GOT3 (cell line): Measurements from ENCODE around the gene SHC2.
"Not testable (repeated sequence)": the region's sequence is repeated elsewhere in the genome, so short reads cannot be mapped to it uniquely, and the experiment has no call there.

Experiments
- DNase-seq: peaks from one replicate; lab custom pipeline; 2025; ENCODE audit warnings: mixed read lengths; lab: John Stamatoyannopoulos, UW

SHC2 gene

DNA sequence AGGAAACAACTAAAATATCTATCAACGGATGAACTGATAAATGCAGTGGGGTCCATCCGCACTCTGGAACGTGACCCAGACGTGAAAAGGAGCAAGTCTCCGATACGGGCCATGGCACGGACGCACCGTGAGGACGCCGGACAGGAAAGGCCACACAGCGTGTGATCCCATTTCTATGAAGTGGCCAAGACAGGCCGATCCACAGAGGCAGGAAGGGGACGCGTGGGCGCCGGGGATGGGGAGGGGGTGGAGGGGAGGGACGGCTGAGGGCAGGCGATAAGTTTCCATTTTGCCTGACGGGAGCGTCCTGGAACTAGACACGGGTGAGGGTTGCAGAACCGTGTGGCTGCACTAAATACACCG is 13.8 kb downstream of the SHC2 start:
- DNase-seq, result no peak

DNA sequence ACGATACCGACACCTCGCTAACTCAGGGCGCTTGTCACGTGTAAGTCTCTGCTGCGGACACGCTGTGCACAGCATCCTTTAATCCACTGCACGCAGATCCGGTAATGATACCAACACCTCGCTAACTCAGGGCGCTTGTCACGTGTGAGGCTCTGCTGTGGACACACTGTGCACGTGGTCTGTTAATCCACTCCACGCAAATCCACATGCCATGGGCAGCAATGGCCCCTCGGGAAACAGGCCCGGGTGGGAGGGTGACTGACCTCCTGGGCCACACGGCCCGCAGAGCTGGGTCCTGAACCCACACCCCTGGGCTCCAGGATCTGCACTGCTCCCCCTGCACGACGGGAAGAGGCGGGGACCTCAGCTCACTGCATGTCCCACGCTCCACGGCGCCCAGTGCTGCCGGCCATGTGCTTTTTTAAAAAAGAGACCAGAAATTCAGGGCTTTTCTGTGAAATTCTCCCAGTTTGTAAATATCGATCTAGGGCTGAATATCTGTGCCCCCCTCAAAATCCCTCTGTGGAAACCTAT is 16.1 kb downstream of the SHC2 start:
- no peak for DNase-seq

DNA sequence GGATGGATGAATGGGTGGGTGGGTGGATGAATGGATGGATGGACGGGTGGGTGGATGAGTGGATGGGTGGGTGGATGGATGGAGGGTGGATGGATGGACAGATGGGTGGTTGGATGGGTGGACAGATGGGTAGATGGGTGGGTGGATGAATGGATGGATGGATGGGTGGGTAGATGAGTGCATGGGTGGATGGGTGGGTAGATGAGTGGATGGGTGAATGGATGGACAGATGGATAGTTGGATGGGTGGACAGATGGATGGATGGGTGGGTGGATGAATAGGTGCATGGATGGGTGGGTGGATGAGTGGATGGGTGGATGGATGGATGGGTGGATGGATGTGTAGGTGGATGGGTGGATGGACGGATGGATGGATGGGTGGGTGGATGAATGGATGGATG is 17.8 kb downstream of the SHC2 start:
- no peak for DNase-seq

DNA sequence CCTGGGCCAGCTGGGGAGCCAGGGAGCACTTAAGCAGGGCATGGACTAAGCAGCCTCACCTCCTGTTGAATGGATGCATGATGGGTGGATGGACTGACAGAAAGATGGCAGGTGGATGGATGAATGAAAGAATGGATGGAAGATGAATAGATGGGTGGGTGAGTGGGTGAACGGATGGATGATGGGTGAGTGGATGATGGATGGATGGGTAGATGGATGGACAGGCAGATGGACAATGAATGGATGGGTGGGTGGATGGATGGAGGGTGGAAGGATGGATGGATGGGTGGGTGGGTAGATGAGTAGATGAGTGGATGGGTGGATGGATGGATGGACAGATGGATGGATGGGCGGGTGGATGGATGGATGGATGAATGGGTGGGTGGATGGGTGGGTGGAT is 18.7 kb downstream of the SHC2 start:
- DNase-seq, result no peak

DNA sequence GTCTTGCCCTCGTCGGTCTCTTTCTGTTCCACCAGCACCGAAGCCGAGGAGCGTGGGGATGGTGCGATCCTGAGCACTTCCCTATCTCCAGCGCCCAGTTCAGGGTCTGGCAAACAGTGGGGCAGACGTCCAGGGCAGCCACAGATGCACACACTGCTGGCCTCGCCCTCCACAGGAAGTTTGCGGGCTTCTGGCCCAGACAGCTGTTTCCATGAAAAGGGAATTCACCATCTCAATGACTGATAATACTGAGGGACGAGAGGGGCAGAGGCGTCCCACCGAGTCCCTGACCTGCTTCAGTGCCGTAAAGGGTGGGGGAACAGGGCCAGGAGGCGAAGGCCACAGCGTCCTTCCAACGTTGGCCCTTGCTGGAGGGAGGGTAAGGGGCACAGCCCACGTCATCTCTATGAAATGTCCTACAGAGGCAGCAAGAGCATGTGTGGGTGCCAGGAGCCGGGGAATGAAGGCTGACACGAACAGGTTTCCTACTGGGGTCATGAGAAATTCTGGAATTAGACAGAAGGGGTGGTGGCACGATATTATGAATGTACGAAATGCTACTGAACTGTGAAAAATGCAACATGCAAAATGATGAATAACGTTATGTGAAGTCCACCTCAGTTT is 19.5 kb downstream of the SHC2 start:
- no peak for DNase-seq

DNA sequence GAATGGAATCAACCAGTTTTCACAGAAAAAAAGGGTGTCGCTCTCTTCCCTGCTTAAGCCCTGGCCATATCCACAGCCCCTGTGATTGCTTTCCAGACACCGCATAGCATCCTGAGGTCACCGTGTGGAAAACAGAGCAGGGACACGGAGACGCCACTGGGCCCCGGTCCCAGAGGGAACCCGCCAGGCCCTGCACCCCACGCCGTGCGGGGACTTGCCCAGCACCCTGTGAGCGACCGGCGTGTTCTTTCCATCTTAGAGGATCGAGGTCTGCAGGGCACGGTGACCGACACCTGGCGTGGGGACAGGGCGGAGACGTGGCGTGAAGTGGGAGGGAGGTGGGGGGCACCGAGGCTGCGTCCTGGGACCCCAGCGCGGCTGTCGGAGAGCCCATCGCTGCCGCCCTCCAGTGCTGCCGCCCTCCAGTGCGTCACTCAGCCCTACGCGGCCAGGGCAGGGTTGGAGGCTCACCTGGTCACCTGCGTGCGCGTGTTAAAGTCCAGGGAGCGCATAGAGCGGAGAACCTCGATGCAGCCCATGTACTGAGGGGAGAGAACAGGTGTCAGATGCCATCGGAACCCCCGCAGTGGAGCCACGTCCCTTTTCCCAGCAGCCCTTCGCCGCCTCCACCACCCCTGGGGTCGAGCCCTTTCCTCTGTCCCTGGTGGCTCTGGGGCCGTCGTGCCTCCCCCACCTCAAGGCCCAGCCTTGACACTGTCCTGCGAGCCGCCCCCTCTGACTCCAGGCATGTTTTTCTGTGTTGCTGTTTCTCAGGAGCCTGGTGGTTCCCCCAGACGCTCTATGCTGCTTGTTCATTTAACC is 20.2 kb downstream of the SHC2 start:
- no peak for DNase-seq

DNA sequence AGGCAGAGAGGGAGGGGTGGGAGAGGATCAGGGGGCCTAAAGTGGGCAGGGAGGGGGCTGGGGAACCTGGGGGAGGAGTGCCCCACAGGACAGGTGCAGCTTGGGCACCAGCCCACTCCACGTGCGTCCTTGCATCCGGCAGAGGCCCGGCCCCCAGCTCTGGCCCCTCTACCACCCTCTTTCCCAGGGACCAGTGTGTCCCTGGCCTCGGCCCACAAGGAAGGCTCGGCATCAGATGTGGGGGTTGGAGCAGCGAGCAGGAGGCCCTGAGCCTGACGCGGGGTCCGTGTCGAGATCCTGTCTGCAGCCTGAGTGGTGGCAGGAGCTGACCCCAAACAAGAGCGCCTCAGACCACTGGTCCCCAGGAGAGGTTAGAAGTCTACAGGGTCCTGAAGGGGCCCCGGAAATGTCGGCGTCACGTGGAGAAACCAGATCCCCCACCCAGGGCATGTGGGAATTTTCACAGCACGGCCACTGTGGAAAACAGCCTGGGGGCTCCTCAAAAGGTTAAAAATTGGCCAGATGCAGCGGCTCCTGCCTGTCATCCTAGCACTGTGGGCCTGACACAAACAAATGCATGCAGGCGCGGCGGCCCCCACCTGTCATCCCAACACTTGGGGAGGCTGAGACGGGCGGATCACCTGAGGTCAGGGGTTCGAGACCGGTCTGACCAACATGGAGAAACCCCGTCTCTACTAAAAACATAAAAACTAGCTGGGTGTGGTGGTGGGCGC is 21.5 kb downstream of the SHC2 start:
- no peak for DNase-seq

DNA sequence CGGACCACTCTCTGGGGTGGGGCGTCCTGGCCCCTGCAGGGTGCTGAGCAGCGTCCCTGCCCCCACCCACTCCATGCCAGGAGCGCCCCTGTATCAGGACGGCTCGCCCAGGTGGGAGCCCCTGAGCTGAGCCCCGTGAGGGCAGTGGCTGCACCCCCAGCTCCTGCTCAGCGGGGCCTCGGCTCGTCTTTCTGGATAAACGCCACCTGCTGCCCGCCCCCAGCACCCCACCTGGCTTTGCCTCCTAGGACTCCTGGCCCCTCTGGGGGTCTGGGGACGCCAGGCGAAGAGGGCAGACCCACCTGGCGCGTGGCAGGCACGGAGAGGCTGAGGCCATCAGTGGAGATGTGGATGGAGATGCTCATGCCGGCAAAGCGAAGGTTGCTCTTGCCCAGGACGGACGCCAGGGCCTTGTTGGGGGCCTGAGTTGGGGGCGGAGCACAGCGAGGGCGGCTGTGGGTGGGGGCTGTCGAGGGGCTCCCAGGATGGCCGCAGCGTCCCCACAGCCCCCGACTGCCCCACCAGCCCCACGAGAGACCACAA is 22.3 kb downstream of the SHC2 start:
- no peak for DNase-seq

DNA sequence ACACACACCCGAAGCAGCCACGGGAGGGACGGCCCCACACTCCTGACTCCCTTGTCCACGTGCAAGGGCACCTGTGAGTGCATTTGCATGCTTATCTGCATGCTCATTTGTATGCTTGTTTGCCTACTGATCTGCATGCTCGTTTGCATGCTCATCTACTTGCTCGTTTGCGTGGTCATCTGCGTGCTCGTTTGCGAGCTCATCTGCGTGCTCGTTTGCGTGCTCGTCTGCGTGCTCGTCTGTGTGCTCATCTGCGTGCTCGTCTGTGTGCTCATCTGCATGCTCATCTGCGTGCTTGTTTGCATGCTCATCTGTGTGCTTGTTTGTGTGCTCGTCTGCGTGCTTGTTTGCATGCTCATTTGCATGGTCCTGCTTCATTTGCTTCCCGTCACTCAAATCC is 23.8 kb downstream of the SHC2 start:
- no peak for DNase-seq

DNA sequence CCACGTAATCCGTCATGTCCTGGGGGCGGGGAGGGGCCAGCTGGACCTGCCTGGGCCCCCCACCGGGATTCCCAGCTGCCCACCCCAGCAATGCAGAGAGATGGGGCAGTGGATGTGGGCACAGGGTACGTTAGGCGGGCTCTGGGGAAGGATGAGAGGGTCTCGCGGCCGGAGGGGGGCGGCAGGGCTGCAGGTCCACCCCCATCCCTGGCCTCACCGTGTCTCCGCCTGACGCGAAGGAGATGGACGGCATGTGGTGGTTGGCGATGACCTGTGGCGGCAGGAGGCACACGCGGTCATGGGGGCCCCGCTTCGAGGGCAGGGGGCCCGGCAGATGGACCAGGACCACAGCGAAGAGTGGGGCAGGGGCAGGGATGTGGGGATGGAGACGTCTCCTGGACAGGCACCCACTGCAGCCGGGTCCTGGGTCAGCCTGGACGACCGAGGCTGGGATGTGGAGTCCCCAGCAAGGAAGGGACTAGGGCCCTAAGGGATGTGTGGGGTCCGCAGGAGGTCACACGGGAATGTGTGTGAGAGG is 24.4 kb downstream of the SHC2 start:
- DNase-seq, result no peak

DNA sequence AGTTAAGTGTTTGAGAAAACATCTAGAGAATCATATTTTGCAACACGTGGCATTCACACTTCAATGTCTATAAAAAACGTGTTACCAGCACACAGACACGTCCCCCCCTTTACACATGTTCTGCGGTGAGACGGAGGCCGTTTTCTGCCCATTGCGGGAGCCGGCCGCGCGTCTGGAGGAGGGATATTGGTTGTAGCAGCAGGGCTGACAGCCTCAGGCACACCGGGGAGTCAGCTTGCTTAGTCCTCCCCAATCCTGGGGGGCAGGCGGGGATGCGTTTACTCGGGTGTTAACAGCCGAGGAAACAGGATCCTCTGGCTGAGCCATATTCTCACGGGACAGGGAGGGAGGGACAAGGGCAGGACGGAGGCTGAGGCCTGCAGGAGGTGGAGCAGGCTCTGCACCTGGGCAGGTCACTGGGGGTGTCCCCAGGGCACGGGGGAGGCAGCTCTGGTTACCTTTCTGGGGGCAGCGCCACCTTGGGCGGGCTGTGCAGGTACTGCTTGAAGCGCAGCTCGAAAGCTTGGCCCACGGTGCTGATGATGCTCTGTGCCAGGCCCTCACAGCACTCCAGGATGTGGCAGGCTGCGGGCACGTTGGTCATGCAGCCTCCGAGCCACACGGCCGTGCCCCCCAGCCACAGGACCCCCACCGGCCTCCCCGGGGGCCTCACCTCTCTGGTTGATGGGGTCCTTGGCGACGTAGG is 25.0 kb downstream of the SHC2 start:
- DNase-seq, result no peak

DNA sequence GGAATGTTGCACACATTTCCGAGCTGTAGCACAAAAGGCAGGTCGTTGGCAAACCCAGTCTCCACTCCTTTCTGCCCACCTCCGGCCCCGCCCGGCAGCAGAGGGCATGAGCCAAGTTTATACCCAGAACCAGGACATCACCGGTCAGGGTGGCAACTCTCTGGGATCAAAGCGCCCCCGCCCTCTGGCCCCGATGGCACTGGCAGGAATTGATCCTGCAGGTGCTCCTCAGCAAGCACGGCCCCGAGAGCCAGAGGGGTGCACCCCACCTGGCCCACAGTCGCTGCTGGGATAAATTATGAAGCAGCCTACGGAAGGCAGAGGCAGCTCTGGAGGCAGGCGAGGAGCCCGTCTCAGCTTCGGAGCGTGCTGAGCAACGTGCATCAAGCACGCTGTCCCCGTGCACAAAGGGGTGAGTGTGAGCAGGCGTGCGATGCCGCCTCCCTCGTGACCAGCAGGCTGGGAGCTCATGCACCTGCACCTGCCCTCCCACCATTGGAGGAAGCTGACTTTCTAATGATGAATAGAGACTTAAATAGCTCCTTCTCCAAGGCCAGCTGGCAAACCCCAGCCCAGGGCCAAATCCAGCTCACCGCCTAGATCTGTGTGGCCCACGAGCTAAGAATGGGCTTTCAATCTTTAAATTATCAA is 25.7 kb downstream of the SHC2 start:
- no peak for DNase-seq

DNA sequence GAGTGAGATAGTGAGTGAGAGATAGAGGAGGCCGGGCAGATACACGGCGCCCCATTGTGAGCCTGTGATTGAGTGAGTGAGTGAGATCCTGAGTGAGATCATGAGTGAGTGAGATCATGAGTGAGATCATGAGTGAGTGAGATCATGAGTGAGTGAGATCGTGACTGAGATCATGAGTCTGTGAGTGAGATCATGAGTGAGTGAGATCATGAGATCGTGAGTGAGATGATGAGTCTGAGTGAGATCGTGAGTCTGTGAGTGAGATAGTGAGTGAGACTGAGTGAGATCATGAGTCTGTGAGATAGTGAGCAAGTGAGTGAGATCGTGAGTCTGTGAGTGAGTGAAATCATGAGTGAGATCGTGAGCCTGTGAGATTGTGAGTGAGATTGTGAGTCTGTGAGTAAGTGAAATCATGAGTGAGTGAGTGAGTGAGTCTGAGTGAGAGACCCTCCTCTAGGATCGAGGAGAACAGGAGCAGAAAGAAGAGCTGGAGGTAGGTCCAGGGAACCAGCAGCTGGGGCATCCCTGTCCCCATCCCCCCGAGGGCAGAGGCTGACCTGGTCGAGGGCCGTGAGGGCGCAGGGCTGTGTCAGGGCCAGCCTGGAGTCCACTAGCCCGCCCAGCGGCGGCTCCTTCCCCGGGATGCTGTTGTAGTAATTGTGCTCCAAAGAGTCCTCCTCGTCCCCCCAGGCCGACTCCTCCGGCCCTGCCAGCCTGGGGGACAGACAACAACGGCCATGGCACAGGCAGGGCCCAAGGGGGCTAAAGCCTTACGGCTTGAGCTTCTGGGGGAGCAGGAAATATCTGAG is 26.5 kb downstream of the SHC2 start:
- DNase-seq, result no peak

DNA sequence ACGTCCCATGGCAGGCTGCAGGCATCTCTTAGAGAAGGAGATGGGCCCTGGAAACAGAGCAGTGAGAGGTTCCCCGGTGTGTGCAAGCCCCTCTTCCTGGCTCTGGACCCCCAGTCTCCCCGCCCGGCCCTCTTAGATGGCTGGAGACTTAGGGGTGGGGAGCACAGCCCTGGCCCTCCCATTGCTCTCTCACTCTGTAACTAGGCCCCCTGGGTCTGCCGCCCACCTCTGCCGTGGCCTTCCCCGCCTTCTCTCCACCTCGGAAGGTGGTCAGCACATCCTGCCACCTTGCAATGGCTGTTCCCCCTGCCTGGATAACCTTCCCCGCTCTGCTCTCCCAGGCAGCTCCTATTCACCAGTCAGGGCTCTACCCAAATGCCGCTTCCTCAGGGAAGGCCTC is 30.1 kb downstream of the SHC2 start:
- no peak for DNase-seq

DNA sequence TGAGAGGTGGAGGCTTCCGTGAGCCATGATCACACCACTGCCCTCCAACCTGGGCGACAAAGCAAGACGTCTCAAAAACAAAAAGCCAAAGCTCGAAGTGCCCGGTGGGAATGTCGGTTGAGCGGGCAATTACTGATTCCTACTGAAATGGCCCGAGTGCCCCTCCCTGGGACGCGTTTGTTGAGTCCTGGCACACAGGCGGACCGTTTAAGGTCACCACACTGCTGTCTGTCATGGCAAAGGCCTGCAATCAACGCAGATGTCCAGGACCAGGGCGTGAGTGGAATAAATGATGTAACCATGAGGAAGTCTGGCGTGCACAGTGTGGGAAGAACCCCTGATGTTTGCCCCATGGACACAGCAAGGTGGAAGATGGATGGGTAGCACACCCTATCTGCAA is 32.7 kb downstream of the SHC2 start:
- no peak for DNase-seq

DNA sequence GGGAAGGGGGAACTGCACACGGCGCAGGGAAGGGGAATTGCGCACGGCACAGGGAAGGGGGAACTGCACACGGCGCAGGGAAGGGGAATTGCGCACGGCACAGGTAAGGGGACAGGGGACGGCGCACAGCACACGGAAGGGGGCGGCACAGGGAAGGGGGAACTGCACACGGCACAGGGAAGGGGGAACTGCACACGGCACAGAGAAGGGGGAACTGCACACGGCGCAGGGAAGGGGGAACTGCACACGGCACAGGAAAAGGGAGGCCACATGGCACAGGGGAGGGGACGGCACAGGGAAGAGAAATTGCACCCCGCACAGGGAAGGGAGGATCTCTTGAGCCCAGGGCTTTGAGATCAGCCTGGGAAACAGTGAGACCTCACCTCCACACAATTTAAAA is 33.2 kb downstream of the SHC2 start:
- not testable (repeated sequence) for DNase-seq

DNA sequence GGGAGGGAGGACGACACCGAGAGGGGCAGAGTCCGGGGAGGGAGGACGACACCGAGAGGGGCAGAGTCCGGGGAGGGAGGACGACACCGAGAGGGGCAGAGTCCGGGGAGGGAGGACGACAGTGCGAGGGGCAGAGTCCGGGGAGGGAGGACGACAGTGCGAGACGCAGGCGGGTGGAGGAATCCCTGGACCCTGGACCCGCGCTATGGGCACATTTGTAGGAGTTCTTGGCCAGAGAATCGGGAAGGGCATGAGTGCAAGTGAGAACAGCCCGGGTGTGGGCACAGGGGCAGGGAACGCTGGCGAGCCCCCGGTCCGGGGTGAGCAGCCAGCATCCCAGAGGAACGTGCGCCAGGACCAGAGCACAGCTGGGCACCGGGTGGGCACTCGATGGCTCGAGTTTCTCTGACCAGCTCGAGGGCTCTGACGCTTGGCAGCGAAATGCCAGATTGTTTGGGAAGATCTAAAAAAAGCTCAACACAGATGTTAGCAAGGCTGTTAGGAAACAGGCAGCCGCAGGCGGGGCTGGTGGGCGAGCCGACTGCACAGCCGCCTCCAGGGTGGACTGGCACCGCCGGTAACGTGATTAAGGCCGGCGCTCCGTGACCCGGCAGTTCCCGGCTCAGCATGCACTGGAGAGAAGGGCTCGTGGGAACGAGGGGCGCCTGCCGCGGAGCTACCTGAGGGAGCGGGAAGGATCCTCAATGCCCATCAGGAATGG is 33.9 kb downstream of the SHC2 start:
- no peak for DNase-seq

DNA sequence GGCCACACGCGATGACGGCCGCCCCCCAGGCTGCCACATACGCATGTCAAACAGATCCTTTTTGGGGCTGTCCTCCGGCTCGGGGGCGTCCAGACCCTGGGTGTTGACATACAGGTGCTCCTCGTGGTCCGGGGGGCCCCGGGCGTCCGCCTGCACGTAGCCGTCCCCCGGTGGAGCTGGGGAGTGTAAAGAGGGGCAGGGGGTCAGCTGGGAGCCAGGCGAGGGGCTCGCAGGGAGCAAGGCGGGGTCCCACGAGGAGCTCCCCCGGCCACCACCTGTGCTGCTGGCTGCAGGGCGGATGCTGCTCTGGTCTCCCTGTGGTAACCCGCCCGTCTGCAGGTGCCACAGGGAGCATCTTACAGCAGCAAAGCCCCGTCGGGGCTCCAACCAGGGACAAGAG is 35.8 kb downstream of the SHC2 start:
- no peak for DNase-seq

DNA sequence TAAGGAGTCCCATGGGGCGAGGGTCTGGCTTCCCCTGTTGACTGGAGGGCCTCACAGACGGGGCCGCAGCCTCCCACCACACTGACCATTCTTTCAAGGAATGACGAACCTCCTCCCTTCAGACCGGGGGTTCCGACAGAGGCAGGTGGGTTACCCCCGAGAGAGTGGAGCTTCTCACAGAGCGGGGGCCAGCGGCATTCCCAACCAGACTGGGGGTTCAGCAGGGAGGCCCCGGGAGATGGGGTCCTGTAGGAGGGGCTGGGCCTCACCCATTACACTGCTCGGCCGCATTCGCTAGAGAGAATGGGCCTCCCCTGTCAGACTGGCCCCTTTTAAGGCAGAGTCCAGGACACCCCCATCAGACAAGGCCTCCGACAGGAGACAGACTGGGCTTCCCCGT is 36.3 kb downstream of the SHC2 start:
- DNase-seq, result no peak
